ENCODE data around the gene CEP120.

Gene CEP120

DNA sequence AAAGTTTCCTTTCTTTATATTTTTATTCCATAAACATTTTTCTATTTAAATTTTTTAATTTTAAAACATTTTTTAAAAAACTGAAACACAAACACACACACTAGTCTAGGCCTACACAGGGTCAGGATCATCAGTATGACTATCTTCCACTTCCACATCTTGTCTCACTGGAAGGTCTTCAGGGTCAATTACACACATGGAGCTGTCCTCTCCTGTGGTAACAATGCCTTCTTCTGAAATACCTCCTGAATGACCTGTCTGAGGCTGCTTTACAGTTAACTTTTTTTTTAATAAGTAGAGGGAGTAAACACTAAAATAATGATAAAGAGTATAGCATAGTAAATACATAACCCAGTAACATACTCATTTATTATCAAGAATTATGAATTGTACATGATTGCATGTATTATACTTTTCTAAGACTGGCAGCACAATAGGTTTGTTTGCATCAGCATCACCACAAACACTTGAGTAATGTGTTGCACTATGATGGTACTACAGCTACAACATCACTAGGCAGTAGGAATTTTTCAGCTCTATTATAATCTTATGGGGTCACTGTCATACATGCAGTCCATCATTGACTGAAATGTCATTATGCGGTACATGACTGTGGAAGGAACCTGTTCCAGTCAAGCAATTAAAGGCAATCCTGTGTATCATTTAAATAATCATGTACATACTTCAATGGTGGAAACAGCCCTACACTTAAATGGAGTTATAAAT is 17.4 kb upstream of the CEP120 start:
- TF ChIP-seq, protein P1, sequence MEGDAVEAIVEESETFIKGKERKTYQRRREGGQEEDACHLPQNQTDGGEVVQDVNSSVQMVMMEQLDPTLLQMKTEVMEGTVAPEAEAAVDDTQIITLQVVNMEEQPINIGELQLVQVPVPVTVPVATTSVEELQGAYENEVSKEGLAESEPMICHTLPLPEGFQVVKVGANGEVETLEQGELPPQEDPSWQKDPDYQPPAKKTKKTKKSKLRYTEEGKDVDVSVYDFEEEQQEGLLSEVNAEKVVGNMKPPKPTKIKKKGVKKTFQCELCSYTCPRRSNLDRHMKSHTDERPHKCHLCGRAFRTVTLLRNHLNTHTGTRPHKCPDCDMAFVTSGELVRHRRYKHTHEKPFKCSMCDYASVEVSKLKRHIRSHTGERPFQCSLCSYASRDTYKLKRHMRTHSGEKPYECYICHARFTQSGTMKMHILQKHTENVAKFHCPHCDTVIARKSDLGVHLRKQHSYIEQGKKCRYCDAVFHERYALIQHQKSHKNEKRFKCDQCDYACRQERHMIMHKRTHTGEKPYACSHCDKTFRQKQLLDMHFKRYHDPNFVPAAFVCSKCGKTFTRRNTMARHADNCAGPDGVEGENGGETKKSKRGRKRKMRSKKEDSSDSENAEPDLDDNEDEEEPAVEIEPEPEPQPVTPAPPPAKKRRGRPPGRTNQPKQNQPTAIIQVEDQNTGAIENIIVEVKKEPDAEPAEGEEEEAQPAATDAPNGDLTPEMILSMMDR (IDR thresholded peaks at IDR 0.05; ENCODE audit: control insufficient read depth, insufficient read depth, low read depth, low read length, missing control alignments) = no peak
- no peak overlapping the region for H3K4me3 ChIP-seq (ENCODE audit: control insufficient read depth, low read depth, low read length)
- no peak for DNase-seq (ENCODE audit: low read depth)

DNA sequence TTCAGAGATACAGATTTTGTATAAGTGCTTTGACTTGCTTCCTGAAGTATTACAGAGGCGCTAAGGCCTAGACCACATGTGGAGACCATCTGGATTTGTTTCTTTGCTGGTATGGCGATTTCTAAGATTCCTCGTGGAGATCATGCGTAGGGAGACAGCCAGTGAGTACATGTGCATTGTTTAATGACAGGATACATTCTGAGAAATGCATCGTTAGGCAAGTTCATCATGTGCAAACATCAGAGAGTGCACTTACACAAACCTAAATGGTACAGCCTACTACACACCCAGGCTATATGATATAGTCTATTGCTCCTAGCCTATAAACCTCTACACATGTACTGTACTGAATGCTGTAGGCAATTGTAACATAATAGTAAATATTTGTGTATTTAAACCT is 16.5 kb upstream of the CEP120 start:
- TF ChIP-seq, protein P1 (IDR thresholded peaks at IDR 0.05; ENCODE audit: control insufficient read depth, insufficient read depth, low read depth, low read length, missing control alignments) = no peak
- no peak overlapping the region for H3K4me3 ChIP-seq (ENCODE audit: control insufficient read depth, low read depth, low read length)
- no peak for DNase-seq (ENCODE audit: low read depth)

DNA sequence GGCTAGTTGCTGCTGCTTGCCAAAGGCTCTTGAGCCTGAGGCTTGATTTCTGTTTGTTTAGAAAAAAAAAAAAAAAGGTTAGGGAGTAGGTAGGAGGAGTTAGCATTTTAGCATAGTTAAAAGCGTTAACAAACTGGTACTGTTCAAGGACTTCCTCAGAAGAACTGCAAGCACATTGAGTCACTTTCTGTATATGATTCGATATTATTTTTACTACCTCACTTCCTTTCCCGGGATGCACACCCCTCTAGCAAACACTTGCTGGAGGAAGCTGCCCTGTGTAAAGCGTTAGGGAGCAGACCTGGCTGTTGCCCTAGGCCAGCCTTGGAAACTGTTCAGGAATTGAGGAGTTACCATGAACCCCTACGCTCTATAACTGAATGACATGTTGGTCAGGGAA is 15.7 kb upstream of the CEP120 start:
- DNase-seq (ENCODE audit: low read depth) = no peak
- TF ChIP-seq, protein P1 (IDR thresholded peaks at IDR 0.05; ENCODE audit: control insufficient read depth, insufficient read depth, low read depth, low read length, missing control alignments) = no peak
- no peak overlapping the region for H3K4me3 ChIP-seq (ENCODE audit: control insufficient read depth, low read depth, low read length)

DNA sequence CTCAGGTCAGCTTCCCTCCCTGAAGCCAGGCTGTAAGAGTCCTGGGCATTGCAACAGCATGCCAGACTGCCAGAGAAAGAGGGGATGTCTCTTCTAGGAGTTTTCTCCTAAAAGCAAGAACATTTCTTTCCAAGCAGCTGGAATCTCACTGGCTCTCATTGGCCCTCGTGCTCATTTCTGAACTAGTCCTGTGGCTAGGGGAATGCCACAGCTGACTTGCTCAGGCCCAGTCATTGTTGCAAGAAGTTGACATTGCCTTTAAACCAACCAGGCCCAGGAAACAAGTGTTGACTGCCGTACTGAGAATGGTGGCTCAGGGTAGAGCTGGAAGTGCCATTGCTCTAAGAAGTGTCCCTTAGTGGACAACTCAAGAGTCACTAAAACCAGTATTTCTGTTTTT is 15.0 kb upstream of the CEP120 start:
- no peak overlapping the region for H3K4me3 ChIP-seq (ENCODE audit: control insufficient read depth, low read depth, low read length)
- TF ChIP-seq, protein P1 (IDR thresholded peaks at IDR 0.05; ENCODE audit: control insufficient read depth, insufficient read depth, low read depth, low read length, missing control alignments) = no peak

DNA sequence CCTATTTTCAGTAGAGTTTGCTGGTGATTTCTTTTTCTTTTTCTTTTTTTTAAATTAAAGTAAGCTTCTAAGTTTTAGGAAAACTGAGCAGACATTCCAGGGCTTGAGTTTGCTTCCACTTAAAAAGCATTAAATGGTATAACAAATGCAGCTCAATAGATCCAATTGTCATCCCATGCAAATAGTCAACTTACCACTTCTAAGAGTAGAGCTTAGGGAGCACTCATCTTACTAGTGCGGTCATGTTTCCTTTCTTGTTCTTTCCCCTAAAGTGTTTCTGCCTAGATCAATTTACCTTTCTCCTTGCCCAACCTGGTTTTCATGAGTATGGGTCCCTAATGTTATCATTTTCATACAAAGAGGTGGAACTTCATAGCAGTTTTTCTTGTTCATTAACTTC is 13.0 kb upstream of the CEP120 start:
- no peak overlapping the region for H3K4me3 ChIP-seq (ENCODE audit: control insufficient read depth, low read depth, low read length)
- no peak for DNase-seq (ENCODE audit: low read depth)
- TF ChIP-seq, protein P1 (IDR thresholded peaks at IDR 0.05; ENCODE audit: control insufficient read depth, insufficient read depth, low read depth, low read length, missing control alignments) = no peak

More for the DNA sequence above, 15.0 kb upstream of the CEP120 start:
- no peak for DNase-seq (ENCODE audit: low read depth)

DNA sequence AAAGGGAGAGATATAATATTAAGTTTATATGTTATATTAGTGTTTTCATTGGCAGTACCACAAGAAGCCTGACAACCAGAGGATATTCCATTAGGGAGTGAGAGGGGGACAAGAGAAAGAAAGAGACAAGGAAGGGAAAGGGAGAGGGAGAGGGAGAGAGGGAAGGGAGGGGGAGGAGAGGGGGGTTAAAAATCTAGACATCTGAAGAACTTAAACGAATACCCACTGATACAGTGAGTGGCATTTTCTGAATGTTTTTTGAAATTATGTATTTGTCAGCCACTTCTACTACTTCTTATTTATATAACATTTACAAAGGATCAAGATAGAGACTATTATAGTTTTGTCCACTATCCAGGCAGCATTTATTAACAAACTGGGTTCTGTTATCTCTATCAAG is 11.6 kb upstream of the CEP120 start:
- no peak overlapping the region for H3K4me3 ChIP-seq (ENCODE audit: control insufficient read depth, low read depth, low read length)
- no peak for DNase-seq (ENCODE audit: low read depth)
- TF ChIP-seq, protein P1 (IDR thresholded peaks at IDR 0.05; ENCODE audit: control insufficient read depth, insufficient read depth, low read depth, low read length, missing control alignments) = no peak
